ENCODE data around the gene CMPK2. TPM values are rescaled to one million over a fixed set of nuclear protein-coding genes. Genes with fewer than 3 reads are reported as not detected.

CMPK2 gene
- total RNA-seq, 2 donors from 2014 or later: 2.1 to 3.8 TPM

- H3K4me3 ChIP-seq (ENCODE audit: low read length): no peak overlapping the region
- Mint-ChIP-seq H3K36me3 (ENCODE audit: low read depth) (no peaks in the 10 kb centered on the region), H3K27me3 (ENCODE audit: insufficient read depth) (peaks cover 12% of the 10 kb centered on the region), H3K4me1 (no peaks in the 10 kb centered on the region), H3K4me3 (no peak overlapping the region), H3K27ac (no peak overlapping the region), H3K9me3 (peaks cover 22% of the 10 kb centered on the region)
- no peaks in the 10 kb centered on the region for H3K27me3 ChIP-seq (ENCODE audit: control insufficient read depth, insufficient read depth, low read length, poor library complexity, severe bottlenecking)
- H3K27ac ChIP-seq (ENCODE audit: low read depth, low read length): no peak overlapping the region
- no peak overlapping the region for H3K9ac ChIP-seq (ENCODE audit: extremely low read depth, low read length, poor library complexity, severe bottlenecking)
- H3K9me3 ChIP-seq (ENCODE audit: control insufficient read depth, low read length): peaks cover 17% of the 10 kb centered on the region
- 83 to 100% methylated on average over 1 to 2 of the region's 2 CpGs for WGBS, 2 experiments (ENCODE audit: insufficient coverage in 1 of 2, insufficient read length in 1 of 2)
- no peak for DNase-seq
- TF ChIP-seq CTCF (conservative IDR thresholded peaks at IDR 0.05): no peak
- H3K36me3 ChIP-seq (ENCODE audit: control insufficient read depth, insufficient read depth, low read length): no peaks in the 10 kb centered on the region
- H3K4me1 ChIP-seq (ENCODE audit: control insufficient read depth, insufficient read depth, low read length): no peaks in the 10 kb centered on the region
Observed at GRCh38 chr2:6880200-6880733, 14.6 kb upstream of the CMPK2 start.

GRCh38 chr2:6879011-6879410 is 13.3 kb upstream of the CMPK2 start:
- Histone ChIP-seq H3K9ac (ENCODE audit: extremely low read depth, low read length, poor library complexity, severe bottlenecking) (no peak overlapping the region), H3K27ac (ENCODE audit: low read depth, low read length) (no peak overlapping the region), H3K27me3 (ENCODE audit: control insufficient read depth, insufficient read depth, low read length, poor library complexity, severe bottlenecking) (no peaks in the 10 kb centered on the region), H3K4me1 (ENCODE audit: control insufficient read depth, insufficient read depth, low read length) (no peaks in the 10 kb centered on the region), H3K4me3 (ENCODE audit: low read length) (no peak overlapping the region), H3K9me3 (ENCODE audit: control insufficient read depth, low read length) (peaks cover 24% of the 10 kb centered on the region), H3K36me3 (ENCODE audit: control insufficient read depth, insufficient read depth, low read length) (no peaks in the 10 kb centered on the region)
- no peaks in the 10 kb centered on the region for H3K4me1 Mint-ChIP-seq
- TF ChIP-seq CTCF (conservative IDR thresholded peaks at IDR 0.05): no peak
- 82 to 84% methylated on average over 1 to 2 of the region's 2 CpGs for WGBS, 2 experiments (ENCODE audit: insufficient coverage in 1 of 2, insufficient read length in 1 of 2)
- peaks cover 10% of the 10 kb centered on the region for H3K27me3 Mint-ChIP-seq (ENCODE audit: insufficient read depth)
- DNase-seq: no peak
- no peaks in the 10 kb centered on the region for H3K36me3 Mint-ChIP-seq (ENCODE audit: low read depth)
- H3K27ac Mint-ChIP-seq: no peak overlapping the region
- peaks cover 23% of the 10 kb centered on the region for H3K9me3 Mint-ChIP-seq
- H3K4me3 Mint-ChIP-seq: no peak overlapping the region

GRCh38 chr2:6878549-6878948 is 12.8 kb upstream of the CMPK2 start:
- no peak for DNase-seq
- peaks cover 26% of the 10 kb centered on the region for H3K9me3 ChIP-seq (ENCODE audit: control insufficient read depth, low read length)
- peaks cover 26% of the 10 kb centered on the region for H3K9me3 Mint-ChIP-seq
- peaks cover 10% of the 10 kb centered on the region for H3K27me3 Mint-ChIP-seq (ENCODE audit: insufficient read depth)
- no peak overlapping the region for H3K27ac Mint-ChIP-seq
- H3K4me3 ChIP-seq (ENCODE audit: low read length): no peak overlapping the region
- no peaks in the 10 kb centered on the region for H3K4me1 ChIP-seq (ENCODE audit: control insufficient read depth, insufficient read depth, low read length)
- H3K36me3 Mint-ChIP-seq (ENCODE audit: low read depth): no peaks in the 10 kb centered on the region
- H3K4me3 Mint-ChIP-seq: no peak overlapping the region
- 94 to 95% methylated on average over 4 of the region's 4 CpGs for WGBS, 2 experiments (ENCODE audit: insufficient coverage in 1 of 2, insufficient read length in 1 of 2)
- H3K27ac ChIP-seq (ENCODE audit: low read depth, low read length): no peak overlapping the region
- TF ChIP-seq CTCF (conservative IDR thresholded peaks at IDR 0.05): no peak
- no peaks in the 10 kb centered on the region for H3K27me3 ChIP-seq (ENCODE audit: control insufficient read depth, insufficient read depth, low read length, poor library complexity, severe bottlenecking)
- H3K4me1 Mint-ChIP-seq: no peaks in the 10 kb centered on the region
- no peak overlapping the region for H3K9ac ChIP-seq (ENCODE audit: extremely low read depth, low read length, poor library complexity, severe bottlenecking)
- H3K36me3 ChIP-seq (ENCODE audit: control insufficient read depth, insufficient read depth, low read length): no peaks in the 10 kb centered on the region
